ENCODE data around the gene STARD10. TPM values are rescaled to one million over a fixed set of nuclear protein-coding genes. Genes with fewer than 3 reads are reported as not detected.
A peak's percentile ranks its signal among the peaks of the same experiment; 100 is the strongest.
"Not testable (repeated sequence)": the region's sequence is repeated elsewhere in the genome, so short reads cannot be mapped to it uniquely, and the experiment has no call there.

Gene STARD10
- total RNA-seq, 4 donors from 2014 or later, result 26.6 to 75.4 (median 58.1) TPM

DNA sequence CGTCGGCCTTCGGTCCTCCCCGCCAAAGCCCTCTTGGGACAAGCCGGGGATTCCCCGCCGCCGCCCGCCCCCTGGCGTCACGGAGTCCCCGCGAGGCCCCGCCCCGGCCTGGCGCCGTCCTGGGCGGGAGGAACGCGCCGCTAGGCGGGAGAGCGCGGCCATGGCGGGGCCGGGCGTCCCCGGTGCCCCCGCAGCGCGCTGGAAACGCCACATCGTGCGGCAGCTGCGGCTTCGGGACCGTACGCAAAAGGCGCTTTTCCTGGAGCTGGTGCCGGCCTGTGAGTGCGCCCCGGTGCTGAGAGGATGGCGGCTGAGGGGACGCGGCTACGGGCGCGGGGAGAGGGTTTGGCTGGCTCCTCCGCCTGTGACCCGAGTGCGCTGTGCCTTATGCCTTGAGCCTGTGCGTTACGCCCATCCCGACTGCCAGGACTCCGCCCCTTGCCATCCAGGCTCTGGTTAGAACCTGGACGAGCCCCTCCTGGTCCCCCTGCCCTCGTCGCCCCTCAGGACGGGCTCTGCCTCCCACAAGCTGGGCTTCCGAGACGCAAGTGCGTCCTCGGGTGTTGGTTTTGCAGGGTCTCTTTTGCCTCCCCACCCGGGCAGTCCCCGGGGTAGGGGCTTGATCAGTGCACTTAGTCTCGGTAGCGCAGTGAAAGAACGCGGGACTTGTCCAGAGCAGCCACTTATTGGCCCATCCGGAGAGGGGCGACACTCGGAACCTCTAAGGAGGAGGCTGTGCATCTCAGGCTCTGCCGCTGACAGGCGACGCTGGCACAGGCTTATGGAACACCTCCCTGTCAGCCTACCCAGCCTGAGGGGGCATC is 20.7 kb upstream of the STARD10 start, which contains the start of gene ATG16L2:
Gene ATG16L2 (plus strand): TSS at position 126 of the 824 bp plus-strand sequence. CDS start 35 bp downstream, at position 161.
- intact Hi-C loops (cut with DNase I), result loop anchor here (5.0 kb wide), 1 partner anchor 92 kb away; no protein-coding TSS in a partner anchor
- peak; percentile 35 for TF ChIP-seq POLR2A (IDR thresholded peaks at IDR 0.05; ENCODE audit: low read depth)
- peak; percentile 40 to 62 (median 46) for TF ChIP-seq CTCF (IDR thresholded peaks at IDR 0.05)
- TF ChIP-seq POLR2AphosphoS5 (IDR thresholded peaks at IDR 0.05), result peak; percentile 35 to 64
- no peak for TF ChIP-seq EP300 (IDR thresholded peaks at IDR 0.05)
- Histone ChIP-seq H3K4me1 (peaks cover 35 to 59% (median 49%) of the 10 kb centered on the region in 4 donors), H3K27me3 (no peaks in the 10 kb centered on the region), H3K9me3 (no peaks in the 10 kb centered on the region), H3K36me3 (peaks cover 7 to 33% (median 25%) of the 10 kb centered on the region in 4 donors), H3K4me3 (peak within 1 kb of the TSS; percentile 81 to 96 (median 89)), H3K27ac (replicated peaks in 1 of 4) (peak within 1 kb of the TSS; percentile 90 to 95 (median 93))
- no peak for DNase-seq (ENCODE audit: extremely low spot score)
- WGBS, result no CpG with 5 or more reads among the region's 75 CpGs

DNA sequence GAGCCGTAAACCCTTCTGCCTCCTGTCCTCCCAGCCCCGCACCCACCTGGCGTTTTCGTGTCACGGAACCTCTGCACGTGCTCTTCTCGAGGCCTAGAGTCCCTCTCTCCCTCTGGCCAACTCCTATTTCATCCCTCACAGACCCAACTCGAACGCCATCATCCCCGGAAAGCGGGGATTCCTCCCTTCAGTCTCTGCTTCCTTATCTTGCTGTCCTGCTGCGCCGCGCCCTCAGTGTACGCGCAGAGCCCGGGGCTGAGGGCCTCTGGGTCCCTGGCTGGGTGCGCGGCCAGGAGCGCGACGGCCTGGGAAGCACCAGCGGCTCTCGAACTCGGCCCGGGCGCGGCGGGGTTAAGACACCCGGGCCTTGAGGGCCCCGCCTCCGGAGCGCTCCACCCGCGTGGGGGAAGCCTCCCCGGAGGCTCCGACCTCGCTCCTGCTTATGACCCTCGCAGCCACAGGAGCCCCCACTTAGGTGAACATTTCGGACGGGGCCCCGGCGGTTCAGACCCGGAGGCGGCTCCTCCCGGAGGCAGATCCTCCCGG is 20.0 kb upstream of the STARD10 start:
- under 1% methylated on average over 16 of the region's 47 CpGs for WGBS
- intact Hi-C loops (cut with DNase I), result loop anchor here (5.0 kb wide), 1 partner anchor 92 kb away; no protein-coding TSS in a partner anchor
- Histone ChIP-seq H3K27me3 (no peaks in the 10 kb centered on the region), H3K27ac (replicated peaks in 1 of 4) (peak overlapping the region; percentile 90 to 95 (median 93)), H3K36me3 (peaks cover 7 to 33% (median 27%) of the 10 kb centered on the region in 4 donors), H3K4me3 (peak overlapping the region; percentile 81 to 96 (median 89)), H3K9me3 (no peaks in the 10 kb centered on the region), H3K4me1 (peaks cover 35 to 59% (median 49%) of the 10 kb centered on the region in 4 donors)
- DNase-seq (ENCODE audit: extremely low spot score), result peak; percentile 96
- TF ChIP-seq CTCF (IDR thresholded peaks at IDR 0.05), result no peak
- peak; percentile 30 to 56 for TF ChIP-seq POLR2AphosphoS5 (IDR thresholded peaks at IDR 0.05)
- TF ChIP-seq POLR2A (IDR thresholded peaks at IDR 0.05; ENCODE audit: low read depth), result no peak

- H3K36me3 ChIP-seq, result peaks cover 7 to 26% (median 24%) of the 10 kb centered on the region in 4 donors
- no peaks in the 10 kb centered on the region for H3K27me3 ChIP-seq
- H3K4me3 ChIP-seq, result peak overlapping the region; percentile 81 to 96 (median 89)
- peak overlapping the region; percentile 90 to 95 (median 93) for H3K27ac ChIP-seq (replicated peaks in 1 of 4)
- DNase-seq (ENCODE audit: extremely low spot score), result no peak
- H3K4me1 ChIP-seq, result peaks cover 35 to 59% (median 49%) of the 10 kb centered on the region in 4 donors
- 20% methylated on average over 21 of the region's 24 CpGs for WGBS
- no peaks in the 10 kb centered on the region for H3K9me3 ChIP-seq
- intact Hi-C loops (cut with DNase I), result loop anchor here (5.0 kb wide), 1 partner anchor 91 kb away; no protein-coding TSS in a partner anchor
- TF ChIP-seq POLR2AphosphoS5 (IDR thresholded peaks at IDR 0.05), result peak in 1 of 2 donors; percentile 3
- TF ChIP-seq CTCF (IDR thresholded peaks at IDR 0.05), result peak; percentile 47 to 57 (median 50)
- TF ChIP-seq POLR2A (IDR thresholded peaks at IDR 0.05; ENCODE audit: low read depth), result no peak
Observed at GRCh38 chr11:72812967-72813739, 19.3 kb upstream of the STARD10 start.

- H3K27me3 ChIP-seq, result no peaks in the 10 kb centered on the region
- no peak for DNase-seq (ENCODE audit: extremely low spot score)
- H3K36me3 ChIP-seq, result peaks cover 7 to 22% (median 20%) of the 10 kb centered on the region in 4 donors
- 54% methylated on average over 3 of the region's 4 CpGs for WGBS
- H3K4me1 ChIP-seq, result peaks cover 35 to 59% (median 49%) of the 10 kb centered on the region in 4 donors
- intact Hi-C loops (cut with DNase I), result loop anchor here (5.0 kb wide), 1 partner anchor 90 kb away; no protein-coding TSS in a partner anchor
- no peak for TF ChIP-seq EP300 (IDR thresholded peaks at IDR 0.05)
- TF ChIP-seq POLR2A (IDR thresholded peaks at IDR 0.05; ENCODE audit: low read depth), result no peak
- no peak for TF ChIP-seq POLR2AphosphoS5 (IDR thresholded peaks at IDR 0.05)
- TF ChIP-seq CTCF (IDR thresholded peaks at IDR 0.05), result no peak
- H3K27ac ChIP-seq (replicated peaks in 1 of 4), result peak overlapping the region; percentile 90 to 95 (median 93)
- peak overlapping the region; percentile 81 to 96 (median 89) for H3K4me3 ChIP-seq
- no peaks in the 10 kb centered on the region for H3K9me3 ChIP-seq
Observed at GRCh38 chr11:72812604-72812966, 18.7 kb upstream of the STARD10 start.

DNA sequence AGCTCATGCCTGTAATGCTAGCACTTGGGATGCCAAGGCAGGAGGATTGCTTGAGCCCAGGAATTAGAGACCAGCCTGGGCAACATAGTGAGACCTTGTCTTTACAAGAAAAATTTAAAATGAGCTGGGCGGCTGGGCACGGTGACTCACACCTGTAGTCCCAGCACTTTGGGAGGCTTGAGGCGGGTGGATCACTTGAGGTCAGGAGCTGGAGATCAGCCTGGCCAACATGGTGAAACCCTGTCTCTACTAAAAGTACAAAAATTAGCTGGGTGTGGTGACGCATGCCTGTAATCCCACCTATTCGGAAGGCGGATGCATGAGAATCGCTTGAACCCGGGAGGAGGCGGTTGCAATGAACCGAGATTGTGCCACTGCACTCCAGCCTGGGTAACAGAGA is 17.8 kb upstream of the STARD10 start:
- H3K9me3 ChIP-seq; DNase-seq (ENCODE audit: extremely low spot score); H3K4me3 ChIP-seq; H3K27me3 ChIP-seq: not testable (repeated sequence)
- Histone ChIP-seq H3K27ac (replicated peaks in 1 of 4) (peak overlapping the region in 2 of 4 donors; percentile 28 to 95), H3K36me3 (peaks cover 7 to 21% (median 14%) of the 10 kb centered on the region in 4 donors), H3K4me1 (peaks cover 35 to 55% (median 48%) of the 10 kb centered on the region in 4 donors)
- intact Hi-C loops (cut with DNase I), result loop anchor here (5.0 kb wide), 1 partner anchor 89 kb away; no protein-coding TSS in a partner anchor
- 94% methylated on average over 10 of the region's 10 CpGs for whole genome bisulfite sequencing
